ENCODE results near the gene PTPRS. TPM values are rescaled to one million over a fixed set of nuclear protein-coding genes. Genes with fewer than 3 reads are reported as not detected.
A peak's percentile ranks its signal among the peaks of the same experiment; 100 is the strongest.

PTPRS gene
- total RNA-seq, 1 experiment from 2014 or later = 215 TPM

DNA sequence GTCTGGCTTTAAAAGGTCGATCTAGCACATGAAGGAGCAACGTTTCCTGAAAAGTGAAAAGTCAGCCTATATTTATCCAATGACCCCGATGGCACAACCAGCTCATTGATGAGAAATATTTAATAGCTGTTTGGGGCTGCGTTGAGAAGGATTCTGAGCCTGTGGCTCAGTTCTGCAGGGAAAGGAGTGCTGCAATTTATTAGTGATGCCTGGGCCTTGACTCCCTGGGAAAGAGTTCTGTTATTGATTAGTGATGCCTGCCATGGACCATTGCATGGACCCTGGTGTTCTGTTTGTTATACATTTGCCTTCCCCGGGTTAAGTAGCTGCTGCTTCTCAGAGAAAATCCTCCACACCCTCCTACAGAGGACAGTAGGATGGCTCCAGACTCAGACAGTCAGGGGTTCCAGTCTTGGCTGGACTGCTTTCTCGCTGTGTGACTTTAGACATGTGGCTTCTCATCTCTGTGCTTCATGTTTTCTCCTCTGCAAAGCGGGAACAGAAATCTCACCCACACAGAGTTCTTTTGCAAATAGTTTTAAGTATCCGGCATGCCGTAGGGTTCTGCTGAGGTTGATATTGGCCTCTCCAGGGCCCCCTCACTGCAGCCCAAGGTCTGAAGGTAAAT is 17.7 kb upstream of the PTPRS start:
- ChIA-PET CTCF (no interaction called here), POLR2A (ENCODE audit: low non-redundant PET) (no interaction called here)
- Histone ChIP-seq H3K36me3 (ENCODE audit: insufficient read depth, low read length, poor library complexity, severe bottlenecking) (no peaks in the 10 kb centered on the region), H3K27ac (ENCODE audit: low read depth, low read length, poor library complexity, severe bottlenecking) (no peak overlapping the region), H3K27me3 (replicated peaks; ENCODE audit: insufficient read depth, low read depth, low read length, poor library complexity) (no peaks in the 10 kb centered on the region), H3K4me1 (ENCODE audit: insufficient read depth, low read length, poor library complexity, severe bottlenecking) (no peaks in the 10 kb centered on the region), H3K9me3 (ENCODE audit: low read depth, low read length, poor library complexity, severe bottlenecking) (no peaks in the 10 kb centered on the region), H3K4me3 (ENCODE audit: low read depth, low read length, poor library complexity, severe bottlenecking) (no peak overlapping the region)
- BruUV-seq (replicated peaks) = no TSS peak
- TF ChIP-seq EZH2 (IDR thresholded peaks at IDR 0.05; ENCODE audit: borderline replicate concordance, low read depth, low read length, poor library complexity, severe bottlenecking) (no peak), CTCF (conservative IDR thresholded peaks at IDR 0.05; ENCODE audit: low read depth, low read length) (no peak)
- DNase-seq (ENCODE audit: low spot score) = peak; percentile 53
- intact Hi-C loops (cut with micrococcal nuclease; ENCODE audit: unreplicated experiment) = loop anchor here (10.0 kb wide), 1 partner anchor 313 kb away; no protein-coding TSS in a partner anchor

- Histone ChIP-seq H3K27ac (ENCODE audit: low read depth, low read length, poor library complexity, severe bottlenecking) (no peak overlapping the region), H3K4me1 (ENCODE audit: insufficient read depth, low read length, poor library complexity, severe bottlenecking) (no peaks in the 10 kb centered on the region), H3K36me3 (ENCODE audit: insufficient read depth, low read length, poor library complexity, severe bottlenecking) (no peaks in the 10 kb centered on the region), H3K27me3 (replicated peaks; ENCODE audit: insufficient read depth, low read depth, low read length, poor library complexity) (no peaks in the 10 kb centered on the region), H3K9me3 (ENCODE audit: low read depth, low read length, poor library complexity, severe bottlenecking) (no peaks in the 10 kb centered on the region), H3K4me3 (ENCODE audit: low read depth, low read length, poor library complexity, severe bottlenecking) (no peak overlapping the region)
- intact Hi-C loops (cut with micrococcal nuclease; ENCODE audit: unreplicated experiment) = loop anchor here (10.0 kb wide), 1 partner anchor 313 kb away; no protein-coding TSS in a partner anchor
- TF ChIP-seq EZH2 (IDR thresholded peaks at IDR 0.05; ENCODE audit: borderline replicate concordance, low read depth, low read length, poor library complexity, severe bottlenecking) (no peak), CTCF (conservative IDR thresholded peaks at IDR 0.05; ENCODE audit: low read depth, low read length) (no peak)
- POLR2A ChIA-PET (ENCODE audit: low non-redundant PET) = no interaction called here
- DNase-seq (ENCODE audit: low spot score) = no peak
- CTCF ChIA-PET = no interaction called here
- BruUV-seq (replicated peaks) = no TSS peak
These were observed 17.0 kb upstream of the PTPRS start for GRCh38 chr19:5357584-5357983.

DNA sequence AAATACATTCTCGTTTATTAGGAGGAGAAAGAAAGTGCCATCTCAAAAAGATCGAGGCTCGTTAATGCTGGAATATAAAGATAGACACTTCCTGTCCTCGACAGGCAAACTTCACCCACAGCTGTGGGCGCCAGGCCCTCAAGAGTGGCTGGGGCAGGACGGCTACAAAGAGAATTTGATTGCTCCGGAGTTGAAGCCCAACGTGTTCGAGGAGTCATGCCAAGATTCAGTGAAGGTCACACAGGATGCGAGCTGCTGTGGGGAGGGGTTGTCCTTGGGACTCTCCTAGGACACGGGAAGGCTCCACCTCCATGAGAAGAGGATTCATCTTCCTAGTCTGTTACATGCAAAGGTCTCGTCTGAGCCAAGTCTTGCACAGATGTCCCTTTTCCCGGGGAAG is 16.3 kb upstream of the PTPRS start:
- TF ChIP-seq EZH2 (IDR thresholded peaks at IDR 0.05; ENCODE audit: borderline replicate concordance, low read depth, low read length, poor library complexity, severe bottlenecking) (no peak), CTCF (conservative IDR thresholded peaks at IDR 0.05; ENCODE audit: low read depth, low read length) (no peak)
- ChIA-PET POLR2A (ENCODE audit: low non-redundant PET) (no interaction called here), CTCF (interaction anchor here (0.9 kb wide), 1 partner anchor 21 kb away, joined by 3 read pairs; no protein-coding TSS in a partner anchor)
- BruUV-seq (replicated peaks) = no TSS peak
- H3K27me3 ChIP-seq (replicated peaks; ENCODE audit: insufficient read depth, low read depth, low read length, poor library complexity) = no peaks in the 10 kb centered on the region
- H3K27ac ChIP-seq (ENCODE audit: low read depth, low read length, poor library complexity, severe bottlenecking) = no peak overlapping the region
- no peaks in the 10 kb centered on the region for H3K4me1 ChIP-seq (ENCODE audit: insufficient read depth, low read length, poor library complexity, severe bottlenecking)
- no peaks in the 10 kb centered on the region for H3K36me3 ChIP-seq (ENCODE audit: insufficient read depth, low read length, poor library complexity, severe bottlenecking)
- no peak for DNase-seq (ENCODE audit: low spot score)
- no peak overlapping the region for H3K4me3 ChIP-seq (ENCODE audit: low read depth, low read length, poor library complexity, severe bottlenecking)
- intact Hi-C loops (cut with micrococcal nuclease; ENCODE audit: unreplicated experiment) = loop anchor here (10.0 kb wide), 1 partner anchor 312 kb away; no protein-coding TSS in a partner anchor
- H3K9me3 ChIP-seq (ENCODE audit: low read depth, low read length, poor library complexity, severe bottlenecking) = no peaks in the 10 kb centered on the region

All from A673 (cell line).